ENCODE measurements around the gene ZNF423. TPM values are rescaled to one million over a fixed set of nuclear protein-coding genes. Genes with fewer than 3 reads are reported as not detected.

The ZNF423 gene
- polyA plus RNA-seq, 1 of the 3 experiments (the other 2 are of a cell fraction): 1.2 TPM

DNA sequence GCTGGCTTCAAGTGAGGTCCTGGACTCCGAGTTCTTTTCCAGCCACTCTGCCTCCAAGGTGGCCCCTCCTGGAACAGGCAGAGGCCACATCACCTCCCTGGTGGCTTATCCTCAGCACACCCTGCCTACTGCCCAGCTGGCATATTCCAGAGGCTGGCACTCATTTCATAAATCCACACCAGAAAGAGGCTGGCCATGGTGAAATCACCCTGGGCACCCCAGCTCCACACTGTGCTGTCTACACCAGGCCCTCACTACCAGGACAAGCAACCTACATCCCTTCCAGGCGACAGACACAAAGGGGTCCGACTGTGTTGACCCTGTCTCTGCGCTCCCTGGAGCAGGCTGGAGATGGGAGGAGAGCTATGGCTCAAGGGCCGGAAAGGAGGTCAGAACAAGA is 382.1 kb downstream of the ZNF423 start:
- CTCF ChIA-PET: interaction anchor here (1.1 kb wide), 1 partner anchor 383 kb away, joined by 3 read pairs; no protein-coding TSS in a partner anchor
- H3K4me1 ChIP-seq (ENCODE audit: control insufficient read depth in 1 of 2, insufficient read depth in 2 of 2, low read depth in 1 of 2, low read length in 1 of 2): peaks cover 0 to 21% of the 10 kb centered on the region in 2 experiments; a peak in 1 of 4 replicates
- H4K20me1 ChIP-seq (ENCODE audit: insufficient read depth): no peaks in the 10 kb centered on the region
- H3K4me3 ChIP-seq (ENCODE audit: low read depth in 2 of 2, low read length in 1 of 2): no peak overlapping the region
- no peaks in the 10 kb centered on the region for H3K9me2 ChIP-seq
- H2AFZ ChIP-seq (ENCODE audit: low read depth): no peak overlapping the region
- no peaks in the 10 kb centered on the region for H3F3A ChIP-seq (replicated peaks; ENCODE audit: insufficient read depth)
- no peaks in the 10 kb centered on the region for H3K79me2 ChIP-seq (ENCODE audit: insufficient read depth)
- no peaks in the 10 kb centered on the region for H3K36me3 ChIP-seq (replicated peaks in 1 of 2; ENCODE audit: control insufficient read depth in 1 of 2, insufficient read depth in 2 of 2, low read length in 1 of 2)
- no peak overlapping the region for H3K9ac ChIP-seq
- H3K27me3 ChIP-seq (ENCODE audit: insufficient read depth): no peaks in the 10 kb centered on the region
- H3K9me3 ChIP-seq: no peaks in the 10 kb centered on the region
- 40% methylated on average over 1 of the region's 5 CpGs for WGBS (ENCODE audit: low lambda C conversion rate)
- H3K4me2 ChIP-seq: no peak overlapping the region
- no peak overlapping the region for H3K27ac ChIP-seq (ENCODE audit: low read depth in 2 of 2, low read length in 1 of 2)
- DNase-seq: no peak
- POLR2A ChIA-PET: no interaction called here
- TF ChIP-seq EZH2phosphoT487 (IDR thresholded peaks at IDR 0.05; ENCODE audit: borderline replicate concordance, low read depth): no peak
- no peak for TF ChIP-seq SIN3A (IDR thresholded peaks at IDR 0.05; ENCODE audit: borderline replicate concordance, low read depth, low read length)
- TF ChIP-seq, protein P1, sequence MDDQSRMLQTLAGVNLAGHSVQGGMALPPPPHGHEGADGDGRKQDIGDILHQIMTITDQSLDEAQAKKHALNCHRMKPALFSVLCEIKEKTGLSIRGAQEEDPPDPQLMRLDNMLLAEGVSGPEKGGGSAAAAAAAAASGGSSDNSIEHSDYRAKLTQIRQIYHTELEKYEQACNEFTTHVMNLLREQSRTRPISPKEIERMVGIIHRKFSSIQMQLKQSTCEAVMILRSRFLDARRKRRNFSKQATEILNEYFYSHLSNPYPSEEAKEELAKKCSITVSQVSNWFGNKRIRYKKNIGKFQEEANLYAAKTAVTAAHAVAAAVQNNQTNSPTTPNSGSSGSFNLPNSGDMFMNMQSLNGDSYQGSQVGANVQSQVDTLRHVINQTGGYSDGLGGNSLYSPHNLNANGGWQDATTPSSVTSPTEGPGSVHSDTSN (IDR thresholded peaks at IDR 0.05): no peak
- TF ChIP-seq, protein P2, sequence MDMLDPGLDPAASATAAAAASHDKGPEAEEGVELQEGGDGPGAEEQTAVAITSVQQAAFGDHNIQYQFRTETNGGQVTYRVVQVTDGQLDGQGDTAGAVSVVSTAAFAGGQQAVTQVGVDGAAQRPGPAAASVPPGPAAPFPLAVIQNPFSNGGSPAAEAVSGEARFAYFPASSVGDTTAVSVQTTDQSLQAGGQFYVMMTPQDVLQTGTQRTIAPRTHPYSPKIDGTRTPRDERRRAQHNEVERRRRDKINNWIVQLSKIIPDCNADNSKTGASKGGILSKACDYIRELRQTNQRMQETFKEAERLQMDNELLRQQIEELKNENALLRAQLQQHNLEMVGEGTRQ (IDR thresholded peaks at IDR 0.05; ENCODE audit: borderline replicate concordance, low read depth, low read length): no peak
- TF ChIP-seq POLR2AphosphoS5 (IDR thresholded peaks at IDR 0.05; ENCODE audit: low read depth, low read length): no peak
- TF ChIP-seq, protein P3, sequence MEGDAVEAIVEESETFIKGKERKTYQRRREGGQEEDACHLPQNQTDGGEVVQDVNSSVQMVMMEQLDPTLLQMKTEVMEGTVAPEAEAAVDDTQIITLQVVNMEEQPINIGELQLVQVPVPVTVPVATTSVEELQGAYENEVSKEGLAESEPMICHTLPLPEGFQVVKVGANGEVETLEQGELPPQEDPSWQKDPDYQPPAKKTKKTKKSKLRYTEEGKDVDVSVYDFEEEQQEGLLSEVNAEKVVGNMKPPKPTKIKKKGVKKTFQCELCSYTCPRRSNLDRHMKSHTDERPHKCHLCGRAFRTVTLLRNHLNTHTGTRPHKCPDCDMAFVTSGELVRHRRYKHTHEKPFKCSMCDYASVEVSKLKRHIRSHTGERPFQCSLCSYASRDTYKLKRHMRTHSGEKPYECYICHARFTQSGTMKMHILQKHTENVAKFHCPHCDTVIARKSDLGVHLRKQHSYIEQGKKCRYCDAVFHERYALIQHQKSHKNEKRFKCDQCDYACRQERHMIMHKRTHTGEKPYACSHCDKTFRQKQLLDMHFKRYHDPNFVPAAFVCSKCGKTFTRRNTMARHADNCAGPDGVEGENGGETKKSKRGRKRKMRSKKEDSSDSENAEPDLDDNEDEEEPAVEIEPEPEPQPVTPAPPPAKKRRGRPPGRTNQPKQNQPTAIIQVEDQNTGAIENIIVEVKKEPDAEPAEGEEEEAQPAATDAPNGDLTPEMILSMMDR (IDR thresholded peaks at IDR 0.05): no peak

DNA sequence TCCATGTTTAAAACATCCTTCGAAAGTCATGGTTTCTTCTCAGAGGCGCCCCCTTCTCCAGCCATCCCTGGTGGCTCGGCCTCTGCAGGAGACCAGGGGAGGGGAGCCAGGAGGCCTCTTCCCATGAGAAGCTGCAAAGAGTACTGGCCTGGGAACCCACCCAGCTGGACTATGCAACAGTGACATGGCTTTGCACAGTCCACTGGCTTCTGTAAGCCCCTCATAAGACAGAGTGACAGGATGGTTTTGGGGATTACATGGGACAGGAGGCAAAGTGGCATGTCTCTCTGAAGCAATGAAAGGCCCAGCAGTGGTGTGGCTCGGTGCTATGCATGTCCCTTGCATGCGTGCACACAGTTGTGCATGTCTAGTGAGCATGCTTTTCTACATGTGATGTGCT is 382.8 kb downstream of the ZNF423 start:
- no peak overlapping the region for H3K9ac ChIP-seq
- no peaks in the 10 kb centered on the region for H3K27me3 ChIP-seq (ENCODE audit: insufficient read depth)
- peaks cover 0 to 21% of the 10 kb centered on the region in 2 experiments; a peak in 1 of 4 replicates for H3K4me1 ChIP-seq (ENCODE audit: control insufficient read depth in 1 of 2, insufficient read depth in 2 of 2, low read depth in 1 of 2, low read length in 1 of 2)
- no peak overlapping the region for H3K4me2 ChIP-seq
- no peaks in the 10 kb centered on the region for H3K9me2 ChIP-seq
- POLR2A ChIA-PET: interaction anchor here (0.6 kb wide), 1 partner anchor 10 kb away, joined by 4 read pairs; no protein-coding TSS in a partner anchor
- H3K79me2 ChIP-seq (ENCODE audit: insufficient read depth): no peaks in the 10 kb centered on the region
- WGBS (ENCODE audit: low lambda C conversion rate): 18% methylated on average over 2 of the region's 5 CpGs
- H4K20me1 ChIP-seq (ENCODE audit: insufficient read depth): no peaks in the 10 kb centered on the region
- H3F3A ChIP-seq (replicated peaks; ENCODE audit: insufficient read depth): no peaks in the 10 kb centered on the region
- no peak overlapping the region for H2AFZ ChIP-seq (ENCODE audit: low read depth)
- CTCF ChIA-PET: interaction anchor here (1.0 to 1.1 kb wide), 2 partner anchors 14 to 384 kb away, joined by 3 read pairs; no protein-coding TSS in a partner anchor
- no peaks in the 10 kb centered on the region for H3K9me3 ChIP-seq
- no peak for DNase-seq
- H3K36me3 ChIP-seq (replicated peaks in 1 of 2; ENCODE audit: control insufficient read depth in 1 of 2, insufficient read depth in 2 of 2, low read length in 1 of 2): no peaks in the 10 kb centered on the region
- H3K27ac ChIP-seq (ENCODE audit: low read depth in 2 of 2, low read length in 1 of 2): no peak overlapping the region
- no peak overlapping the region for H3K4me3 ChIP-seq (ENCODE audit: low read depth in 2 of 2, low read length in 1 of 2)
- no peak for TF ChIP-seq GABPA (IDR thresholded peaks at IDR 0.05; ENCODE audit: low read depth)
- TF ChIP-seq TEAD4 (IDR thresholded peaks at IDR 0.05; ENCODE audit: borderline replicate concordance, insufficient read depth): no peak
- TF ChIP-seq, protein P4, sequence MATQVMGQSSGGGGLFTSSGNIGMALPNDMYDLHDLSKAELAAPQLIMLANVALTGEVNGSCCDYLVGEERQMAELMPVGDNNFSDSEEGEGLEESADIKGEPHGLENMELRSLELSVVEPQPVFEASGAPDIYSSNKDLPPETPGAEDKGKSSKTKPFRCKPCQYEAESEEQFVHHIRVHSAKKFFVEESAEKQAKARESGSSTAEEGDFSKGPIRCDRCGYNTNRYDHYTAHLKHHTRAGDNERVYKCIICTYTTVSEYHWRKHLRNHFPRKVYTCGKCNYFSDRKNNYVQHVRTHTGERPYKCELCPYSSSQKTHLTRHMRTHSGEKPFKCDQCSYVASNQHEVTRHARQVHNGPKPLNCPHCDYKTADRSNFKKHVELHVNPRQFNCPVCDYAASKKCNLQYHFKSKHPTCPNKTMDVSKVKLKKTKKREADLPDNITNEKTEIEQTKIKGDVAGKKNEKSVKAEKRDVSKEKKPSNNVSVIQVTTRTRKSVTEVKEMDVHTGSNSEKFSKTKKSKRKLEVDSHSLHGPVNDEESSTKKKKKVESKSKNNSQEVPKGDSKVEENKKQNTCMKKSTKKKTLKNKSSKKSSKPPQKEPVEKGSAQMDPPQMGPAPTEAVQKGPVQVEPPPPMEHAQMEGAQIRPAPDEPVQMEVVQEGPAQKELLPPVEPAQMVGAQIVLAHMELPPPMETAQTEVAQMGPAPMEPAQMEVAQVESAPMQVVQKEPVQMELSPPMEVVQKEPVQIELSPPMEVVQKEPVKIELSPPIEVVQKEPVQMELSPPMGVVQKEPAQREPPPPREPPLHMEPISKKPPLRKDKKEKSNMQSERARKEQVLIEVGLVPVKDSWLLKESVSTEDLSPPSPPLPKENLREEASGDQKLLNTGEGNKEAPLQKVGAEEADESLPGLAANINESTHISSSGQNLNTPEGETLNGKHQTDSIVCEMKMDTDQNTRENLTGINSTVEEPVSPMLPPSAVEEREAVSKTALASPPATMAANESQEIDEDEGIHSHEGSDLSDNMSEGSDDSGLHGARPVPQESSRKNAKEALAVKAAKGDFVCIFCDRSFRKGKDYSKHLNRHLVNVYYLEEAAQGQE (IDR thresholded peaks at IDR 0.05; ENCODE audit: low read depth, low read length): no peak
- no peak for TF ChIP-seq JUND (IDR thresholded peaks at IDR 0.05)
- TF ChIP-seq, protein P1 (IDR thresholded peaks at IDR 0.05): no peak
- TF ChIP-seq RXRA (IDR thresholded peaks at IDR 0.05; ENCODE audit: borderline replicate concordance, low read depth): no peak
- TF ChIP-seq EP300 (IDR thresholded peaks at IDR 0.05; ENCODE audit: borderline replicate concordance in 1 of 2, low read depth in 1 of 2, low read length in 1 of 2): no peak
- TF ChIP-seq POLR2AphosphoS5 (IDR thresholded peaks at IDR 0.05; ENCODE audit: low read depth, low read length): no peak
- no peak for TF ChIP-seq EZH2phosphoT487 (IDR thresholded peaks at IDR 0.05; ENCODE audit: borderline replicate concordance, low read depth)
- no peak for TF ChIP-seq CHD2 (IDR thresholded peaks at IDR 0.05; ENCODE audit: low read length, partially characterized antibody)
- TF ChIP-seq FOSL2 (IDR thresholded peaks at IDR 0.05; ENCODE audit: borderline replicate concordance, low read depth): no peak
- no peak for TF ChIP-seq TAF1 (IDR thresholded peaks at IDR 0.05; ENCODE audit: borderline replicate concordance, low read depth, low read length)
- TF ChIP-seq, protein P5, sequence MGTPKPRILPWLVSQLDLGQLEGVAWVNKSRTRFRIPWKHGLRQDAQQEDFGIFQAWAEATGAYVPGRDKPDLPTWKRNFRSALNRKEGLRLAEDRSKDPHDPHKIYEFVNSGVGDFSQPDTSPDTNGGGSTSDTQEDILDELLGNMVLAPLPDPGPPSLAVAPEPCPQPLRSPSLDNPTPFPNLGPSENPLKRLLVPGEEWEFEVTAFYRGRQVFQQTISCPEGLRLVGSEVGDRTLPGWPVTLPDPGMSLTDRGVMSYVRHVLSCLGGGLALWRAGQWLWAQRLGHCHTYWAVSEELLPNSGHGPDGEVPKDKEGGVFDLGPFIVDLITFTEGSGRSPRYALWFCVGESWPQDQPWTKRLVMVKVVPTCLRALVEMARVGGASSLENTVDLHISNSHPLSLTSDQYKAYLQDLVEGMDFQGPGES (IDR thresholded peaks at IDR 0.05; ENCODE audit: low read depth, low read length): no peak
